T-cell (primary cell): ENCODE data around the gene LRSAM1. TPM values are rescaled to one million over a fixed set of nuclear protein-coding genes. Genes with fewer than 3 reads are reported as not detected.

Experiments used
- ATAC-seq, 4 experiments: fragments of 200-7000 bp in 3 of 4; fragments of 150-1000 bp in 1 of 4; cut with Tn5 transposase; replicated peaks in 1 of 4; 1 replicate in 3 of 4; 2 replicates in 1 of 4; pipeline ENCODE4 v1.10.0; 2021; ENCODE audit warnings: moderate library complexity in 3 of 4, mild to moderate bottlenecking in 2 of 4, moderate number of reproducible peaks in 1 of 4
- CTCF ChIA-PET, 2 donors: fragments of 300-600 bp; sonication (Branson Sonifier 250); formaldehyde crosslinking; loops; one replicate each; lab custom pipeline; 2022; ENCODE audit warnings: antibody characterized with exemption in 2 of 2; lab: Charles Lee
- POLR2A ChIA-PET, 2 donors: fragments of 300-600 bp; sonication (Branson Sonifier 250); formaldehyde crosslinking; loops; one replicate each; lab custom pipeline; 2022; ENCODE audit warnings: antibody characterized with exemption in 2 of 2; lab: Charles Lee
- DNase-seq, 35 experiments: peaks; one replicate each; pipeline versions ENCODE4 v3.0.0 to v3.0.0-alpha.2; 2013 to 2023
- H3K27ac ChIP-seq: one replicate; pipeline ENCODE4 v1.5.1; 2013; ENCODE audit warnings: low read length
- H3K27me3 ChIP-seq, 2 experiments: replicated peaks in 1 of 2; 1 replicate in 1 of 2; 2 replicates in 1 of 2; pipeline versions ENCODE4 v1.6.1 to v1.7.0; 2013; ENCODE audit warnings: low read length in 1 of 2, mixed read lengths in 1 of 2; ENCODE audit not compliant: control insufficient read depth in 2 of 2, insufficient read depth in 2 of 2; ENCODE audit errors: extremely low read depth in 1 of 2
- H3K36me3 ChIP-seq, 2 donors: 1 replicate in 1 of 2; 2 replicates in 1 of 2; pipeline versions ENCODE4 v1.6.1 to v1.7.0; 2013; ENCODE audit warnings: low read length in 1 of 2; ENCODE audit not compliant: control insufficient read depth in 2 of 2, insufficient read depth in 1 of 2; ENCODE audit errors: extremely low read depth in 1 of 2
- H3K4me1 ChIP-seq, 2 experiments: 1 replicate in 1 of 2; 2 replicates in 1 of 2; pipeline versions ENCODE4 v1.6.1 to v1.7.0; 2013; ENCODE audit warnings: low read length in 2 of 2, mixed read lengths in 1 of 2; ENCODE audit not compliant: insufficient read depth in 2 of 2, control insufficient read depth in 1 of 2; ENCODE audit errors: extremely low read depth in 1 of 2
- H3K4me3 ChIP-seq, 2 donors: 1 replicate in 1 of 2; 2 replicates in 1 of 2; pipeline versions ENCODE4 v1.5.1 to v1.7.0; 2013; ENCODE audit warnings: mild to moderate bottlenecking in 2 of 2, low read length in 1 of 2, moderate library complexity in 1 of 2; ENCODE audit not compliant: control insufficient read depth in 1 of 2; ENCODE audit errors: extremely low read depth in 1 of 2
- H3K9me3 ChIP-seq: 2 replicates; pipeline ENCODE4 v1.7.0; 2013
- H3K27ac Mint-ChIP-seq, 2 donors: one replicate each; pipeline ENCODE4 v1.8.0; 2020 to 2021; ENCODE audit warnings: mild to moderate bottlenecking in 2 of 2, mixed read lengths in 2 of 2
- H3K27me3 Mint-ChIP-seq, 2 donors: one replicate each; pipeline ENCODE4 v1.8.0; 2021 to 2022; ENCODE audit warnings: mixed read lengths in 2 of 2
- H3K36me3 Mint-ChIP-seq: one replicate; pipeline ENCODE4 v1.8.0; 2021; ENCODE audit warnings: mixed read lengths
- H3K4me1 Mint-ChIP-seq, 3 donors: one replicate each; pipeline ENCODE4 v1.8.0; 2020 to 2022; ENCODE audit warnings: mixed read lengths in 3 of 3, mild to moderate bottlenecking in 1 of 3
- H3K4me3 Mint-ChIP-seq, 3 donors: one replicate each; pipeline ENCODE4 v1.8.0; 2020 to 2022; ENCODE audit warnings: mild to moderate bottlenecking in 3 of 3, mixed read lengths in 3 of 3, moderate library complexity in 3 of 3
- H3K9me3 Mint-ChIP-seq, 3 donors: one replicate each; pipeline ENCODE4 v1.8.0; 2020 to 2022; ENCODE audit warnings: mixed read lengths in 3 of 3
- WGBS: methylation state at CpG from one replicate; pipeline ENCODE4 v1.1.5; 2013; ENCODE audit warnings: missing lambda C conversion rate; ENCODE audit not compliant: insufficient coverage; 5-methylcytosine and 5-hydroxymethylcytosine counted together
- total RNA-seq, 35 experiments: library from RNA in 6 of 35; stranded (reverse) in 6 of 35; fragments of 120-200 nt in 1 of 35; gene quantifications; one replicate each; pipeline versions ENCODE4 v1.2.1 to v1.2.4 and lab custom pipeline; 2013 to 2026

Gene LRSAM1
- total RNA-seq, 5 donors from 2014 or later (not counting 1 experiment from before 2014, with no cell fraction given): 17.9 to 30.3 (median 25.1) TPM

DNA sequence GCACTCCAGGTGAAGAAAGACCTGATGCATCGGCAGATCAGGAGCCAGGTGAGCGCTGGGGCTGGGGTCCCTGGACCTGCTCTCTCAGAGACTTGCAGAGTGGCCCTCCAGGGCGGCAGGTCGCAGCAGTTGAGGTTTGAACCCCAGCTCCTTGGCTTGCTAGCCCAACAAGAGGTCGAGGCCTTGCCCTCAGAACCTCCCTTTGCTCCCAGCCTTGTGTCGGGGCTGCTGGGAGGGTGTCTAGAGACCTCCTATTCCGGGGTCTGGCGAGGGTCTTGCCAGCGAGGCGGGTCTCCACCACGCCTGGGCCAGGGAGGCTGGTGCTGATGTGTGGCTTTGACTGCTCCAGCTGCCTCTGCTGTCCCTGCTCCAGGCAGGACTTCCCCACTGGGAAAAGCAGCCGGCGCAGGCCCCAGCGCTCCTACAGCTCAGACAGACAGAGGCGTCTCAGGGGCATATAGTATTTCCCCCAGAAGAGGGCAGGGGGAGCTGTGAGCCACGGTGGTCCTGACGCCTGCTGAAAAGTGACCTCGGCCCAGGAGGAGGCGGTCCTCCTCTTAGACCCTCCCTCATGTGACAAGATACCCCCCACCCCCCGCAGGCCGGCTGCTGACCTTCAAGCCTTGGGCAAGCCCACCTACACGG, 38.3 kb downstream of the LRSAM1 start:
- H3K4me3 ChIP-seq: no peak overlapping the region
- H3K4me3 Mint-ChIP-seq: no peak overlapping the region
- CTCF ChIA-PET: no interaction called here
- DNase-seq (no peak), ATAC-seq (no peak)
- no peaks in the 10 kb centered on the region for H3K4me1 ChIP-seq
- H3K4me1 Mint-ChIP-seq: no peaks in the 10 kb centered on the region
- H3K27ac Mint-ChIP-seq: no peak overlapping the region
- no peak overlapping the region for H3K27ac ChIP-seq
- H3K36me3 Mint-ChIP-seq: peaks cover 33% of the 10 kb centered on the region
- POLR2A ChIA-PET: no interaction called here
- 97% methylated on average over 14 of the region's 22 CpGs for WGBS
- no peaks in the 10 kb centered on the region for H3K9me3 ChIP-seq
- H3K27me3 Mint-ChIP-seq: no peaks in the 10 kb centered on the region
- H3K27me3 ChIP-seq: no peaks in the 10 kb centered on the region
- peaks cover 8 to 58% of the 10 kb centered on the region in 2 donors for H3K36me3 ChIP-seq
- no peaks in the 10 kb centered on the region for H3K9me3 Mint-ChIP-seq

DNA sequence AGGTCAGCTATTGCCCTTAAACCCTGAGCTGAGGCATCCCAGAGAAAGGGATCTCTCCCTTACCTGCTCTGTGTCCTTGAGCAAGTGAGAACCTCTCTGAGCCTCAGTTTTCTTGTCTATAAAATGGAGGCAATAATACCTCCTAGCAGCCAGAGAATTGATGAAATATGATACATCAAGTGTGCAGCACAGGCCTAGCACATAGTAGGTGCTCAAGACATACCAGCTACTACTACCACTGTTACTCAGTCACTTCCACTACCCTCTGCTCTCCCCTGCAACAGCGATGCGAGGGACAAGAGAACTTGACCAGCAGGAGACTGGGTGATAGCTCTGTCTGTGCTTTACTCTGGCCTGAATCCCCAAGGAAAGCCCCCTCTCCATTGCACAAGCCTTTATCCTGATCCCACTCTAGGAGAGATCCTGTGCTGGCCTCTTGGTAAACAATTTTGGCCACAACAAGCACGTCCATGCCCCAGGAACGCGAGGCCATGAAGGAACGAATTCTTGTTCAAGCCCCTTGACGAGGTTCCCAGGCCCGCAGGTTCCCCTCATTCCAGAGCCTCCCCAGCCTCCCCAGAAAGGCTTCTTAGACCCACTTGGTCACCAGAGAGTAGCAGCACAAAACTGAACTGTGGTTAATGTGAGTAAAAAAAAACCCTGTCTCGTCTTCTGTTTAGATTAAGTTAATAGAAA, 39.4 kb downstream of the LRSAM1 start:
- peaks cover 8 to 60% of the 10 kb centered on the region in 2 donors for H3K36me3 ChIP-seq
- H3K27ac ChIP-seq: no peak overlapping the region
- H3K4me1 Mint-ChIP-seq: no peaks in the 10 kb centered on the region
- no peaks in the 10 kb centered on the region for H3K4me1 ChIP-seq
- no peaks in the 10 kb centered on the region for H3K27me3 ChIP-seq
- peaks cover 31% of the 10 kb centered on the region for H3K36me3 Mint-ChIP-seq
- 98% methylated on average over 6 of the region's 9 CpGs for WGBS
- H3K4me3 Mint-ChIP-seq: no peak overlapping the region
- ATAC-seq (no peak), DNase-seq (no peak)
- ChIA-PET CTCF (no interaction called here), POLR2A (no interaction called here)
- no peaks in the 10 kb centered on the region for H3K9me3 ChIP-seq
- no peak overlapping the region for H3K27ac Mint-ChIP-seq
- H3K9me3 Mint-ChIP-seq: no peaks in the 10 kb centered on the region
- no peaks in the 10 kb centered on the region for H3K27me3 Mint-ChIP-seq
- no peak overlapping the region for H3K4me3 ChIP-seq

DNA sequence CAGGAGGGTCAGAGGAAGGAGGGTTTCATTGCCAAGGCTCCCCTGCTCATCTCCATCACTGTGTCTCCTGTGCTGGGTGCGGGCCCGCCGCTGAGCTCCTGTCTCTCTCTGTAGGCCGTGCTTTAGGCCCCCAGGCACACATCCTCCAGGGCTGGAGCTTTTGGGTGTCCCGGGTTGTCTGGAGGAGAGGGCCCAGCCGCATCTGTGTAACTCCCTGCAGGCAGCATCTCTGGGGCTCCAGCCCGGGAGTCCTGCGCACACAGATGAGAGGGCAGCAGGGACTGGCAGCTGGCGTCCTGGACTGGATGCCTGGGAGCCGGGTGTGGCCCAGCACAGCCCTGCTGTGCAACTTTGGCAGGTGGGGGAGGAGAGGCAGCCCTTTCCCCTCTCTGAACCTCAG, 40.2 kb downstream of the LRSAM1 start:
- 98% methylated on average over 7 of the region's 10 CpGs for WGBS
- no peak overlapping the region for H3K4me3 Mint-ChIP-seq
- Histone ChIP-seq H3K27me3 (no peaks in the 10 kb centered on the region), H3K4me1 (no peaks in the 10 kb centered on the region), H3K9me3 (no peaks in the 10 kb centered on the region), H3K27ac (no peak overlapping the region), H3K4me3 (no peak overlapping the region), H3K36me3 (peaks cover 2 to 60% of the 10 kb centered on the region in 2 donors)
- DNase-seq: no peak
- no peak for ATAC-seq
- no peaks in the 10 kb centered on the region for H3K27me3 Mint-ChIP-seq
- ChIA-PET POLR2A (no interaction called here), CTCF (no interaction called here)
- H3K4me1 Mint-ChIP-seq: no peaks in the 10 kb centered on the region
- no peak overlapping the region for H3K27ac Mint-ChIP-seq
- H3K9me3 Mint-ChIP-seq: no peaks in the 10 kb centered on the region
- peaks cover 33% of the 10 kb centered on the region for H3K36me3 Mint-ChIP-seq

DNA sequence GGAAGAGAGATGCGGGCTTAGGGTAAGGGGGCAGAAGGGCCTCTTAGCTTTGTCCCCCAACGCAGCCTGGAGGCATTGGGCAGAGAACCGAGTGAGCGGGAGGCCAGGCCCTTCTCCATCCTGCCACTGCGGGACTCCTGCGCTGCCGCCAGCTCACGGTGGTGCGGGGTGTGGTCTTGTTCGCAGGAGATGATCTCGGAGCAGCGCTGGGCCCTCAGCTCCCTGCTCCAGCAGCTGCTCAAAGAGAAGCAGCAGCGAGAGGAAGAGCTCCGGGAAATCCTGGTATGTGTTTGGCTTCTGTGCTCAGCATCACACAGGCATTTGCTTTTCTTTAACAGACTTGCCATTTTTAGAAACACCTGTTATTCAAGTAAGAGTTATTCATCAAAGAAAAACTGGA, 41.3 kb downstream of the LRSAM1 start:
- no peaks in the 10 kb centered on the region for H3K27me3 Mint-ChIP-seq
- no peak for ATAC-seq
- Histone ChIP-seq H3K27me3 (no peaks in the 10 kb centered on the region), H3K9me3 (no peaks in the 10 kb centered on the region), H3K36me3 (peaks cover 3 to 60% of the 10 kb centered on the region in 2 donors), H3K4me1 (no peaks in the 10 kb centered on the region), H3K27ac (no peak overlapping the region), H3K4me3 (no peak overlapping the region)
- no peak for DNase-seq
- peaks cover 30% of the 10 kb centered on the region for H3K36me3 Mint-ChIP-seq
- ChIA-PET POLR2A (no interaction called here), CTCF (interaction anchor here in 1 of 2 donors (0.6 kb wide), 1 partner anchor 633 kb away, joined by 8 read pairs; no protein-coding TSS in a partner anchor)
- no peak overlapping the region for H3K27ac Mint-ChIP-seq
- no peak overlapping the region for H3K4me3 Mint-ChIP-seq
- no peaks in the 10 kb centered on the region for H3K9me3 Mint-ChIP-seq
- WGBS: 92% methylated on average over 10 of the region's 14 CpGs
- no peaks in the 10 kb centered on the region for H3K4me1 Mint-ChIP-seq

DNA sequence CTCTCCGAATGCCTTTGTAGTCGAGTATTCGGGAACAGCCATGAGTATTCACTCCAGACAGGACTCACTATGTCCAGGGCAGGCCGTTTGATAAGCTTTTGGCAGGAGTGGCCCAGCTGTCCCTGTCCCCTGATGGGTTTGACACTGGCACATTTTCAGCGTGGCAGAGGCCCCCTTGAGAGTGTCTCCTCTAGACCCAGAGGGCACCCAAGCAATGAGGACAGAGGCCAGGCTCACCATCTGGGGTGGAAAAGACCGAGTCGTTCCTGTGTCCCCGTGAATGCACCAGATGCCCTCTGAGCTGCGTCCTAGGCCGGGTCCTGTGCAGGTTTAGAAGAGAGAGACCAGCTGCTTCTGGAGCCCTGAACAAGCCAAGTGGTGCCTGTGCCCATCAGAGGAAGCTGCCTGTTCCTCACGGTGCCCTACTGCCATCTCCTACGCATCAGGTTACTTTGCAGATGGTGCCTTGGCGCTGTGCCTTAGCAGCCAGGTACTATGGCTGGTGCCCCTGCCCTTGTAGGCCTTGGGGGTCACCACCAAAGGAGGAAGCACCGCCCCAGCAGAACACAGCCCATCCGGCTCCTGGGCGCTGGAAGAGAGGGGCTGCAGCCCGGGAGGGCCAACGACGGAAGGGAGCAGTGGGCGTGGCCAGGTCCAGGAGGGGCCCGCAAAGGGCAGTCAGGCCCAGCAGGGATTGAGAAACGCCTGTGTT, 42.4 kb downstream of the LRSAM1 start:
- Mint-ChIP-seq H3K4me1 (no peaks in the 10 kb centered on the region), H3K4me3 (no peak overlapping the region), H3K36me3 (peaks cover 31% of the 10 kb centered on the region), H3K9me3 (no peaks in the 10 kb centered on the region), H3K27ac (no peak overlapping the region), H3K27me3 (no peaks in the 10 kb centered on the region)
- DNase-seq (no peak), ATAC-seq (no peak)
- Histone ChIP-seq H3K4me3 (no peak overlapping the region), H3K9me3 (no peaks in the 10 kb centered on the region), H3K36me3 (peaks cover 3 to 64% of the 10 kb centered on the region in 2 donors), H3K4me1 (no peaks in the 10 kb centered on the region), H3K27me3 (no peaks in the 10 kb centered on the region), H3K27ac (no peak overlapping the region)
- 96% methylated on average over 16 of the region's 22 CpGs for WGBS
- POLR2A ChIA-PET: no interaction called here
- CTCF ChIA-PET: no interaction called here

DNA sequence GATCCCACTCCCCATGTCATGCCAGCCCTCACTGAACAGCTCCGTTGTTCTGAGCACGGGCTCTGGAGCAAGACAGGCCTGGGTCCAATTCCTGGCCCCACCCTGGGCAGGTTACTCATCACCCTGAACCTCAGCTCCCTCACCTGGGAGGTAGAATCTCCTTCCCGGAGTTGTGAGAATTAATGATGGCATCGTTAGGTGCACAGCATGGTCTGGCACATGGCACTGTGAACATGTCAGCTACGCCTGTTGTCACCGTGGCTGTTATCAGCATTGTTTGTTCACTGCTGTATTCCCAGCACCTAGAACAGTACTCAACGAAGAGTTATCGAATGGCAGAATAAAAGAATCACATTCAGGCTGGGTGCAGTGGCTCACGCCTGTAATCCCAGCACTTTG, 43.0 kb downstream of the LRSAM1 start:
- DNase-seq: no peak

More for the DNA sequence above, 43.0 kb downstream of the LRSAM1 start:
- WGBS: 100% methylated on average over 7 of the region's 9 CpGs
- Histone ChIP-seq H3K27me3 (no peaks in the 10 kb centered on the region), H3K36me3 (peaks cover 3 to 58% of the 10 kb centered on the region in 2 donors), H3K27ac (no peak overlapping the region), H3K4me1 (no peaks in the 10 kb centered on the region), H3K4me3 (no peak overlapping the region), H3K9me3 (no peaks in the 10 kb centered on the region)
- no peak overlapping the region for H3K27ac Mint-ChIP-seq
- no peak for ATAC-seq
- no peaks in the 10 kb centered on the region for H3K9me3 Mint-ChIP-seq
- no peaks in the 10 kb centered on the region for H3K27me3 Mint-ChIP-seq
- H3K4me3 Mint-ChIP-seq: no peak overlapping the region
- no peaks in the 10 kb centered on the region for H3K4me1 Mint-ChIP-seq
- ChIA-PET CTCF (interaction anchor here in 1 of 2 donors (0.6 kb wide), 1 partner anchor 32 kb away, joined by 3 read pairs; no protein-coding TSS in a partner anchor), POLR2A (no interaction called here)
- H3K36me3 Mint-ChIP-seq: peaks cover 28% of the 10 kb centered on the region
